Right cardiac atrium (tissue), 5 donors: ENCODE measurements around the gene ARHGAP10. TPM values are rescaled to one million over a fixed set of nuclear protein-coding genes. Genes with fewer than 3 reads are reported as not detected.

Experiments used
- ATAC-seq, 2 donors: fragments of 200-7000 bp; cut with Tn5 transposase; one replicate each; pipeline versions ENCODE4 v1.8.0 to v1.9.1; 2020; ENCODE audit warnings: moderate library complexity in 2 of 2, mild to moderate bottlenecking in 1 of 2
- DNase-seq, 3 donors: peaks; one replicate each; pipeline ENCODE4 v3.0.0-alpha.2; 2020
- H3K27ac ChIP-seq: one replicate; pipeline ENCODE4 v1.5.1; 2013; ENCODE audit warnings: mild to moderate bottlenecking, low read length, control low read depth, moderate library complexity
- H3K27me3 ChIP-seq: one replicate; pipeline ENCODE4 v1.6.1; 2013; ENCODE audit not compliant: control insufficient read depth, insufficient read depth
- H3K4me1 ChIP-seq: one replicate; pipeline ENCODE4 v1.6.1; 2013; ENCODE audit warnings: low read length; ENCODE audit not compliant: control insufficient read depth, insufficient read depth
- H3K4me3 ChIP-seq: one replicate; pipeline ENCODE4 v1.5.1; 2013; ENCODE audit warnings: low read length, control low read depth
- H3K9me3 ChIP-seq: one replicate; pipeline ENCODE4 v1.6.1; 2013; ENCODE audit warnings: low read length; ENCODE audit not compliant: control insufficient read depth
- WGBS: extraction: QIAGEN DNeasy Blood & Tissue Kit; methylation state at CpG from one replicate; pipeline ENCODE4 v1.1.7; 2013; 5-methylcytosine and 5-hydroxymethylcytosine counted together
- intact Hi-C, 4 donors: fragments of 100-400 bp; cut with DNase I; formaldehyde crosslinking; loops; one replicate each; pipeline versions ENCODE4 v1.11.0 to v1.14.0; 2022 to 2023
- polyA plus RNA-seq: library from polyadenylated mRNA; stranded (reverse); fragments of 200-250 nt; gene quantifications from one replicate; pipeline ENCODE4 v1.2.3, GENCODE V29; 2013
- total RNA-seq, 4 donors: library from RNA; stranded (reverse); fragmentation: NEBNext Ultra II Directional; extraction: Animal tissue kit (Norgen Biotek cat#: 25700); gene quantifications; one replicate each; pipeline ENCODE4 v1.2.1, GENCODE V29; 2021
- donor health status: healthy with polysubstance abuse.
- donor health status: DM: no; HTN: yes; CAD: no.
- donor health status: DM: no; HTN: no; CAD: no.
- donor health status: DM: no; HTN: yes; CAD: no; lungs with severe emphysema.
- donor health status: DM: yes; HTN: yes; CAD: no.

Gene ARHGAP10
- total and polyA plus RNA-seq, 5 donors = 36.7 to 54.1 (median 47.3) TPM

GRCh38 chr4:147770831-147771230, 38.9 kb downstream of the ARHGAP10 start:
- Histone ChIP-seq H3K4me1 (peaks cover 9% of the 10 kb centered on the region), H3K4me3 (no peak overlapping the region), H3K9me3 (no peaks in the 10 kb centered on the region), H3K27me3 (no peaks in the 10 kb centered on the region), H3K27ac (no peak overlapping the region)
- 91% methylated on average over 2 of the region's 2 CpGs for WGBS
- ATAC-seq (no peak), DNase-seq (no peak)
- intact Hi-C loops = no loop called here

- ATAC-seq (peak; percentile 22 to 44), DNase-seq (no peak)
- WGBS = 63% methylated on average over 8 of the region's 8 CpGs
- no peak overlapping the region for H3K4me3 ChIP-seq
- H3K27me3 ChIP-seq = no peaks in the 10 kb centered on the region
- intact Hi-C loops = no loop called here
- H3K27ac ChIP-seq = peak overlapping the region; percentile 82
- no peaks in the 10 kb centered on the region for H3K9me3 ChIP-seq
- H3K4me1 ChIP-seq = peaks cover 9% of the 10 kb centered on the region
These were observed 40.2 kb downstream of the ARHGAP10 start for GRCh38 chr4:147772056-147772455.

- ATAC-seq (peak; percentile 5 to 70), DNase-seq (no peak)
- Histone ChIP-seq H3K27me3 (no peaks in the 10 kb centered on the region), H3K4me1 (peaks cover 9% of the 10 kb centered on the region), H3K27ac (no peak overlapping the region), H3K4me3 (no peak overlapping the region), H3K9me3 (no peaks in the 10 kb centered on the region)
- WGBS = 18% methylated on average over 5 of the region's 5 CpGs
- intact Hi-C loops = no loop called here
These were observed 40.6 kb downstream of the ARHGAP10 start for GRCh38 chr4:147772459-147772969.

GRCh38 chr4:147773261-147774184, 41.6 kb downstream of the ARHGAP10 start:
- WGBS = 32% methylated on average over 3 of the region's 3 CpGs
- Histone ChIP-seq H3K4me3 (no peak overlapping the region), H3K27ac (peak overlapping the region; percentile 42), H3K4me1 (peaks cover 12% of the 10 kb centered on the region), H3K27me3 (no peaks in the 10 kb centered on the region), H3K9me3 (no peaks in the 10 kb centered on the region)
- no peak for DNase-seq
- ATAC-seq = no peak
- intact Hi-C loops = no loop called here

GRCh38 chr4:147776716-147777115, 44.8 kb downstream of the ARHGAP10 start:
- Histone ChIP-seq H3K27ac (peak overlapping the region; percentile 66), H3K27me3 (no peaks in the 10 kb centered on the region), H3K9me3 (no peaks in the 10 kb centered on the region), H3K4me3 (no peak overlapping the region), H3K4me1 (peaks cover 16% of the 10 kb centered on the region)
- ATAC-seq = peak in 1 of 2 donors; percentile 26
- DNase-seq = no peak
- WGBS = 74% methylated on average over 10 of the region's 10 CpGs
- intact Hi-C loops = no loop called here

GRCh38 chr4:147777456-147778091, 45.7 kb downstream of the ARHGAP10 start:
- DNase-seq = no peak
- 73% methylated on average over 5 of the region's 5 CpGs for WGBS
- no peaks in the 10 kb centered on the region for H3K27me3 ChIP-seq
- intact Hi-C loops = no loop called here
- ATAC-seq = no peak
- peak overlapping the region; percentile 7 for H3K27ac ChIP-seq
- H3K4me1 ChIP-seq = peaks cover 12% of the 10 kb centered on the region
- no peak overlapping the region for H3K4me3 ChIP-seq
- H3K9me3 ChIP-seq = no peaks in the 10 kb centered on the region

GRCh38 chr4:147778942-147779341, 47.1 kb downstream of the ARHGAP10 start:
- Histone ChIP-seq H3K4me3 (no peak overlapping the region), H3K4me1 (peaks cover 12% of the 10 kb centered on the region), H3K27ac (no peak overlapping the region), H3K9me3 (no peaks in the 10 kb centered on the region), H3K27me3 (no peaks in the 10 kb centered on the region)
- WGBS = 94% methylated on average over 7 of the region's 7 CpGs
- DNase-seq (no peak), ATAC-seq (peak in 1 of 2 donors; percentile 13)
- intact Hi-C loops = no loop called here

GRCh38 chr4:147779451-147779850, 47.6 kb downstream of the ARHGAP10 start:
- DNase-seq = no peak
- Histone ChIP-seq H3K4me1 (peaks cover 12% of the 10 kb centered on the region), H3K4me3 (no peak overlapping the region), H3K27ac (no peak overlapping the region), H3K27me3 (no peaks in the 10 kb centered on the region), H3K9me3 (no peaks in the 10 kb centered on the region)
- intact Hi-C loops = no loop called here
- ATAC-seq = no peak

GRCh38 chr4:147780137-147780777, 48.4 kb downstream of the ARHGAP10 start:
- DNase-seq (peak in 2 of 3 donors; percentile 67 to 68), ATAC-seq (peak; percentile 46 to 62)
- intact Hi-C loops = no loop called here
- no peaks in the 10 kb centered on the region for H3K9me3 ChIP-seq
- no peak overlapping the region for H3K4me3 ChIP-seq
- H3K27ac ChIP-seq = no peak overlapping the region
- H3K27me3 ChIP-seq = no peaks in the 10 kb centered on the region
- WGBS = 71% methylated on average over 7 of the region's 7 CpGs
- peaks cover 10% of the 10 kb centered on the region for H3K4me1 ChIP-seq

GRCh38 chr4:147782087-147782781, 50.3 kb downstream of the ARHGAP10 start:
- Histone ChIP-seq H3K4me3 (no peak overlapping the region), H3K27me3 (no peaks in the 10 kb centered on the region), H3K4me1 (peaks cover 15% of the 10 kb centered on the region), H3K9me3 (no peaks in the 10 kb centered on the region), H3K27ac (peak overlapping the region; percentile 21)
- intact Hi-C loops = no loop called here
- WGBS = 45% methylated on average over 7 of the region's 7 CpGs
- DNase-seq (no peak), ATAC-seq (peak in 1 of 2 donors; percentile 17)
